ENCODE data around the gene EMP3. TPM values are rescaled to one million over a fixed set of nuclear protein-coding genes. Genes with fewer than 3 reads are reported as not detected.
"Not testable (repeated sequence)": the region's sequence is repeated elsewhere in the genome, so short reads cannot be mapped to it uniquely, and the experiment has no call there.

Gene EMP3
- 318 TPM for polyA plus RNA-seq (2012; ENCODE audit: insufficient read depth, insufficient read length)

- peak; percentile 79 for DNase-seq (ENCODE audit: low read depth, low spot score)
- peak within 1 kb of the TSS; percentile 66 for H3K4me3 ChIP-seq (ENCODE audit: low read length)
Observed at GRCh38 chr19:48325265-48325910, at the start of gene EMP3. Gene EMP3 (plus strand): TSS chr19:48325552. CDS start chr19:48326845, 1,293 bp downstream.

DNA sequence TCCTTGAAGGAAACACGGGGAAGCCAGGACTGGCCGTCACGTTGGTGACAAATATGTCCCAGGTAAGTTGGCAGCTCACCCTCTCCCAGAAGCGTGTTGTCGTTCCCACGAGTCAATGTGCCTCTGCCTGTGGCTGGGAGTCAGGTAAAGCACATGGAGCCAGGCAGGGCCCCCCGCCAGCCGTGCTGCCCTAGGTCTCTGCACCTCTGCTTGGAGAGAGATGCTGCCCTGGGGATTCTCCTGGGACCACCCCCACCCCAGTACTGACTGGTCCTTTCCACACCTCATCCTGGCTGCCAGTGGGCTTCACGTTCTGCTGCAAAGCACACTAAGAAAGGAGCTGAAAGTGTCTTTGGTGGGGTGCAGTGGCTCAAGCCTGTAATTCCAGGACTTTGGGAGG lies 45.6 kb upstream of the EMP3 start:
- H3K4me3 ChIP-seq (ENCODE audit: low read length) = no peak overlapping the region
- DNase-seq (ENCODE audit: low read depth, low spot score) = no peak

GRCh38 chr19:48283908-48284307 lies 41.4 kb upstream of the EMP3 start:
- DNase-seq (ENCODE audit: low read depth, low spot score) = no peak

GRCh38 chr19:48284896-48285295 lies 40.5 kb upstream of the EMP3 start:
- no peak overlapping the region for H3K4me3 ChIP-seq (ENCODE audit: low read length)
- DNase-seq (ENCODE audit: low read depth, low spot score) = no peak

More at GRCh38 chr19:48283908-48284307, 41.4 kb upstream of the EMP3 start:
- no peak overlapping the region for H3K4me3 ChIP-seq (ENCODE audit: low read length)

DNA sequence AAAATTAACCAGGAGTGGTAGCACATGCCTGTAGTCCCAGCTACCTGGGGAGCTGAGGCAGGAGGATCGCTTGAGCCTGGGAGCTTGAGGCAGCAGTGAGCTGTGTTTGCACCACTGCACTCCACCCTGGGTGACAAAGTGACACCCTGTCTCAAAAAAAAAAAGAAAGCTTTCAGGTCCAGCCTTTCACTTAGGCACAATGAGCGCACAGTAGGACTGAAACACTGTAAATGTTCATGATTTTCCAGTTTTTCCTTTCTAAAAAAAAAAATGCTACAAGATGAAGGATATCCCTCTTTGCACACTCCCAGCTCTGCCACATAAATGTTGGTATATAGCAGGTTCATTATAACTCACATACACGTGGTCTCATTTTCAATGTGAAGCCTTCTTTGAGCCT lies 37.6 kb upstream of the EMP3 start:
- H3K4me3 ChIP-seq (ENCODE audit: low read length) = no peak overlapping the region
- no peak for DNase-seq (ENCODE audit: low read depth, low spot score)

DNA sequence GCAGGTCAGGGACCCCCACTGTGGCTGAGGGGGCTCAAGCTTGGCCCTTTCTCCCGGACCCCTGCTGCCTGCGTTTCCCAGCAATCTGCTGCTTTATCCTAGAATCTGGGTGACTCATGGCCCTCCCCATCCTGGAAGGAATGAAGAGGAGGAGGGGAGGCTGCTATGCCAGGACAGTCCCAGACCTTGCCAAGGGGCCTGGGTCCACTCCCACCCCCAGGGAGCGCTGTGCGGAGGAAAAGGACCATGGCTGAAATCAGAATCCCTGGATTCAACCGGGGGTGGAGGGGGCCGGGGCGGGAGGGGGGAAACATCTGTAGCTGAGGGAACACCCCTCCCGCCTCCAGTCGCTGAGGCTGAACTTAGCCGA lies 35.0 kb upstream of the EMP3 start:
- H3K4me3 ChIP-seq (ENCODE audit: low read length) = no peak overlapping the region
- DNase-seq (ENCODE audit: low read depth, low spot score) = no peak

GRCh38 chr19:48290771-48291488 lies 34.4 kb upstream of the EMP3 start:
- H3K4me3 ChIP-seq (ENCODE audit: low read length) = peak overlapping the region; percentile 54
- DNase-seq (ENCODE audit: low read depth, low spot score) = no peak

DNA sequence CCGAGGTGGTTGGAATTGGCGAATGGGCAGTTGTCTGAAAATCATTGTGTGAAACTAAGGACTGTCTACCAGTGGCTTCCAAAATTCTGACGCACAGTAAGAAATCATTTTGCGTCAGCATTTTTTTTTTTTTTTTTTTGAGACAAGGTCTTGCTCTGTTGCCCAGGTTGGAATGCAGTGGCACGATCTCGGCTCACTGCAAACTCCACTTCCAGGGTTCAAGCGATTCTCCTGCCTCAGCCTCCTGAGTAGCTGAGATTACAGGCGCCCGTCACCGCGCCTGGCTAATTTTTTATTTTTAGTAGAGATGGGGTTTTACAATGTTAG lies 33.9 kb upstream of the EMP3 start:
- not testable (repeated sequence) for H3K4me3 ChIP-seq (ENCODE audit: low read length); DNase-seq (ENCODE audit: low read depth, low spot score)

DNA sequence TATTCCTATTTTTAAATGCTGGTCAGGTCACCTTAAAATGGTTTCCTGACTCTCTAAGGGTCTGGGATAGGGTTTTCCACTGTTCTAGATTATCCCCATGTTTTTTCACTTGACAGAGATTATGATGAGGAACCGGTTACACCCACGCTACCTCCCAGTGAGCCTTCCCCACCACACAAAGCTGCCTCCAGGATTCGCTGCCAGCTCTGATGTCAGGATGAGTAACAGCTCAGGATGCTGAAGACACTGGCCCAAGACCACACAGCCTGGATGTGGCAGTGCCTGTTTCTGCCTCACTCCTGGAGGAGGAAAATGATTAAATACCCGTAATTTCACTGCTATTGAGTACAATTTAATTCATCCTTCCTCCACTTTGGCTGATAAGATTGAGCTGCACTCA lies 32.6 kb upstream of the EMP3 start:
- no peak for DNase-seq (ENCODE audit: low read depth, low spot score)
- H3K4me3 ChIP-seq (ENCODE audit: low read length) = no peak overlapping the region

- no peak for DNase-seq (ENCODE audit: low read depth, low spot score)
- no peak overlapping the region for H3K4me3 ChIP-seq (ENCODE audit: low read length)
Observed at GRCh38 chr19:48295458-48295857, 29.9 kb upstream of the EMP3 start.

GRCh38 chr19:48296963-48297734 lies 28.2 kb upstream of the EMP3 start:
- no peak for DNase-seq (ENCODE audit: low read depth, low spot score)
- no peak overlapping the region for H3K4me3 ChIP-seq (ENCODE audit: low read length)

DNA sequence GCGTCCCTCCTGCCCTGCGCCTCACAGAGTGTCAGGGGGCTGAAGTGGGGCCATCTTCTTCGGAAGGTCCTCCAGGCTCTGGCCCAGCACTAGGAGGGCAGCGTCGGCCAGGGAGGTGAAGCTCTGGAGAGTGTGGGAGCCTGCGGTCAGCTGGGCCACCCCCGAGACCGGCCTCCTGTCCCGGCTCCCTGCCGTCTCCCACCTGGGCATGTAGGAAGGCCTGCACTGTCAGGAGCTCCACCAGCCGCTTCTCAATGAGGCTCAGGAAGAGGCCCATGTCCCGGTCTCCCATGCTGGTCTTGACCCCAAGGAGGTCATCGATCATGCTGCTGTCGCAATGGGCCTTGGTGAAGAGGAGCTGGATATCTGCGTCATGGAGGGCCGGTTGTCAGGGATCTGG lies 27.4 kb upstream of the EMP3 start:
- DNase-seq (ENCODE audit: low read depth, low spot score) = no peak
- H3K4me3 ChIP-seq (ENCODE audit: low read length) = no peak overlapping the region

GRCh38 chr19:48301886-48302599 lies 23.3 kb upstream of the EMP3 start:
- H3K4me3 ChIP-seq (ENCODE audit: low read length) = no peak overlapping the region
- no peak for DNase-seq (ENCODE audit: low read depth, low spot score)

DNA sequence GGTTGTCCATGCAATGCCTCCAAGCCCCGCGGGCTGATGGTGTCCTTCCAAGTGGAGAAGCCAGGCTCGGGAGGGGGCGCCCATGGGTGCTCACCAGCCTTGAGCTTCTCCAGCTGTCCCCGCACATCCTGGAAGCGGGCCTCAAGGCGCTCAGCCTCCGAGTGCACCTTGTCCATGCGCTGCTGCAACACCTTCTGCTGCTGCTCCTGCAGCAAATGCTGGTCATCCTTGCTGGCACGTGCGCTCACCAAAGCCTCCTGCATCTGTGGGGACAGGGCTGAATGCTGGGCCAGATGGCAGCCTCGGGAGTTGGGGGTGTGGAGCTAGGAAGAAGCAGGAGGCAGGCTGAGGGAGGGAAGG lies 22.8 kb upstream of the EMP3 start:
- no peak overlapping the region for H3K4me3 ChIP-seq (ENCODE audit: low read length)
- DNase-seq (ENCODE audit: low read depth, low spot score) = no peak

- no peak overlapping the region for H3K4me3 ChIP-seq (ENCODE audit: low read length)
- DNase-seq (ENCODE audit: low read depth, low spot score) = no peak
Observed at GRCh38 chr19:48303367-48303766, 22.0 kb upstream of the EMP3 start.

- no peak overlapping the region for H3K4me3 ChIP-seq (ENCODE audit: low read length)
- DNase-seq (ENCODE audit: low read depth, low spot score) = no peak
Observed at GRCh38 chr19:48303866-48304265, 21.5 kb upstream of the EMP3 start.

DNA sequence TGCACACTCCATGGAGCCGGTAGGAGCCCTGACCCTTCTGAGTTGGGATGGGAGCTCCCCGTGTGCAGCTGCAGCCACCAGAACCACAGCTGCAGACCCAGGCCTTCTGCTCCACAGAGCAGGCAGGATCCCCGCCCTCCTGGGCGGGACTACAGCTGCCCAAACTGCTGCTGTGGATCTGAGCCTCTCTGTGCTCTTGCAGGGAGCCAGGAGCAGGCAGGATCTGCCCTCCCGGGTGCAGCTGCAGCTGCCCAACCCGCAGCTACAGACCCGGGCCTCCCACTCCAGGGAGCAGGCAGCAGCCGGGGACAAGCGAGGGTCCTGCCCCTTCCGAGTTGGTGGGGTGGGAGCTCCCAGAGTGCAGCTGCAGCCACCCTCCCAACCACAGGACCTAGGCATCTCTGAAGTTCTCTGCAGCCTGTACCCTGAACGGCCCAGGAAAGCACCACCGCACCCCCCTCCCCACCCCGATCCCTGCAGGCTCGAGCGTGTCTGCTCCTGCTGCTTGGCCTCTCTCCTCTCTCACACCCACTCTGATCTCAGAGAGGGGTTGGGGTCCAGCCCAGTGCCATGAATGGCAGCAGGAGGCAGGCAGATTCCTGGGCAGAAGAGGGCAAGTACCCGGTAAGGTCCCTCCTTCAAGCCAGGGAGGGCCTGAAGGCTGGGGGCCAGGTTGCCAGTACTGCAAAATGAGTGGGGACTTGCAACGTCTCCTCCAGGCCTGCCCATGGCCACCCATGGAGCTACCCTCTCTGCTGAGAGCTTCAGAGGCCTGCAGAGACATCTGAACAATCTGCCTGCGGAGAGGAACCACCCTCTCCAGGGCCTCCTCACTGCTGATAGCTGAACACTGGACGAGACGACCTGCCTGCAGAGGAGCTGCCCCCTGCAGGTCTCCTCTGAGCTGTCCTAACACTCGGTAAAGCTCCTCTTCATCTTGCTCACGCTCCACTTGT lies 16.4 kb upstream of the EMP3 start:
- peak; percentile 82 for DNase-seq (ENCODE audit: low read depth, low spot score)

GRCh38 chr19:48309731-48310130 lies 15.6 kb upstream of the EMP3 start:
- DNase-seq (ENCODE audit: low read depth, low spot score); H3K4me3 ChIP-seq (ENCODE audit: low read length): not testable (repeated sequence)

More for the DNA sequence above, 16.4 kb upstream of the EMP3 start:
- H3K4me3 ChIP-seq (ENCODE audit: low read length) = peak overlapping the region; percentile 27

GRCh38 chr19:48310227-48310626 lies 15.1 kb upstream of the EMP3 start:
- no peak for DNase-seq (ENCODE audit: low read depth, low spot score)

More at GRCh38 chr19:48310227-48310626, 15.1 kb upstream of the EMP3 start:
- no peak overlapping the region for H3K4me3 ChIP-seq (ENCODE audit: low read length)
